GM21825 (cell line): ENCODE results near the gene CRYBG1.
"Not testable (repeated sequence)": the region's sequence is repeated elsewhere in the genome, so short reads cannot be mapped to it uniquely, and the experiment has no call there.

Experiments used
- ATAC-seq: cut with Tn5 transposase; IDR thresholded peaks from one replicate; pipeline ENCODE4 v1.9.1; 2021; ENCODE audit warnings: mild to moderate bottlenecking, moderate library complexity; ENCODE audit not compliant: unreplicated experiment

CRYBG1 gene

DNA sequence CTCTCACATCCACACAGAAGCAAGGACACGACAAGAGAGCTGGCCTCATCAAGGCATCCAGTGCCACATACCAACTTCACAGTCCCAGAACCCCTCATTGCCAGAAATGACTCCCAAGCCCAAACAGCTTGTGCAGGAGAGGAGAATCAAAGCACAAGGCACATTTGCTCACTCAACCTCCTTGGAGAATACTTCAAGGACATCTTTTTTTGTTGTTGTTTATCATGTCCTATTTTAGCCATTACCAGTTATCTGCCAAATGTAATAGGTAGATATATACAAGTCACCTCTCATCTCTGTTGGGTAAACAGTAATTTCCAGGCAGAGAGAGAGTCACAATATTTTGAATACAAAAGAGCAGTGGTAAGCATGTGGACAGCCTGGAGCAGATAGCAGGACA, 221.0 kb downstream of the CRYBG1 start:
- ATAC-seq, result no peak

DNA sequence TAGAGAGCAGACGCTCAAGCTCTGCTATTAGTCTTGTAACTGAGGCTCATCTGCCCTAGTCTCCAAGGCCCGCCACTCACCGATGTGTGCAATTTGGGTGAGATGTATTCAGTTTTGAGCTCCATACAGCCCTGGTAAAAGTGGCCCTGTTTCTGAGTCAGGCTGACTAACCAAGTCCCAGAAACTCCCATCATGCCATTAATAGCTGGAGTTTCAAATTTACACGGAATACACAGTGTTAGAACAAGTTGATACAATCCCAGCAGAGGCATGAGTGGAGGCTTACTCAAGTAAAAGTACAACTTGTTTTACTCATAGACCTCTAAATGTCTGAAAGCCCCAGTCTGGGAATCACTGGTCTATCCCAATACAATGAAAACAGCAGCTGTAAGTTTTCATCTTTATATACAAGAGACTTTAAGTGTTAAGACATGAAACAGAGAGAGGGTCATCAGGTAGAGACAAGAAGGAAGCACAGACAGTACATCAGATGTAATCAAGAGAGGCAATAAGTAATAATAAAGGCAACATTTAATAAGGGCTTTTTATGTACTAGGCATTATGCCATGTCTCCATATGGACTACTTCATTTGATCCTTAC, 226.4 kb downstream of the CRYBG1 start:
- no peak for ATAC-seq

DNA sequence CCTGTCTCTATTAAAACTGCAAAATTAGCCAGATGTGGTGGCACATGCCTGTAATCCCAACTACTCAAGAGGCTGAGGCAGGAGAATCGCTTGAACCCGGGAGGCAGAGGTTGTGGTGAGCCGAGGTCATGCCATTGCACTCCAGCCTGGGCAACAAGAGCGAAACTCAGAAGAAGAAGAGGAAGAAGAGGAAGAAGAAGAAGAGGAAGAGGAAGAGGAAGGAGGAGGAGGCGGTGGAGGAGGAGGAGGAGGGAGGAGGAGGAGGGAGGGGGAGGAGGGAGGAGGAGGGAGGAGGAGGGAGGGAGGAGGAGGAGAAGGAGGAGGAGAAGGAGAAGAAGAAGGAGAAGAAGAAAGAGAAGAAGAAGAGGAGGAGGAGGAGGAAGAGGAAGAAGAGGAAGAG, 228.4 kb downstream of the CRYBG1 start:
- not testable (repeated sequence) for ATAC-seq

DNA sequence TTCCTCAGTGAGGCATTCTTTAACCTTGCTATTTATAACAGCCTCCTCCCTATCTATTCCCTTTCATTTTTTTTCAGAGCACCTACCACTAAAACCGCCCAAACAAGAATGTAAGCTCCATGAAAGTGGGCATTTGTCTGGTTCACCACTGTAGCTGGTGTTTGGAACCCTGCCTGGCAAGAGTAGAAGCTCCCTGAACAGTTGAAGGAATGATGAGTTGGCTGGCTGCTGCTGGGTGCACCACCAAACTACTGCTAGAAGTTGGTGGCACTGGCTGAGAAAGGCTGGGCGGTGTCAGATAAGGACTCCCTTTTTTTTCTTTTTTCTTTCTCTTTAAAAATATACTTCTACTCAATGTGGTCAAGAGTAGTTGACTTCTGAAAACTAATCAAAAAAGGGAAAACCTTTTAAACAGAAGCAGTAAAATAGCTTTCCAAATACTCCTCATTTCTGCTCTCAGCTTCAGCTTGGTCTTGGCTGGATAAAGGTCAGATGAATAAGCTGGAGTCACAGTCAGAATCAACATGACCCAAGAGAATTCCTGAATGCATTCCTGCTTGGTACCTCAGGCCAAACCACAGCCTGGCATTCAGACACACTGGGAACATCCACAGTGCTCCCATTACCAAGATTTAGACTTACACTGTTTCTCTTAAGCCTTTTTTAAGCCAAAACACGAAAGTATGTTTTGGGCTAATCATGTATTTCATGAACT, 230.8 kb downstream of the CRYBG1 start:
- no peak for ATAC-seq

DNA sequence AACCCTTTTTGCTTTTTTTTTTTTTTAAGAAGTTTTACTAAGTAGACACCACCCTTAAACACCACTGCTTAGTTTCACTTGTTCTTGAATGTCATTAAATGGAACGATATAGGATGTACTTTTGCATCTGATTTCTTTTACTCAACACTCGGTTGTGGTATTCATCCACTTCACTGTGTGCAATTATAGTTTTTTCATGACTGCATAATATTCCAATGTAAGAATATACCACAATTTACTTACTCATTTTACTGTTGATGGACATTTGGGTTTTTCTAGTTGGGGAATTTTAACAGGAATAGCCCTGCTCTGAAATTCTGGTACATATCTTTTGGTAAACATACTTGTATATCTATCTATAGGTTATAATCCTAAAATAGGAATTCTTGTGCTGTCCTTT, 238.9 kb downstream of the CRYBG1 start:
- no peak for ATAC-seq

DNA sequence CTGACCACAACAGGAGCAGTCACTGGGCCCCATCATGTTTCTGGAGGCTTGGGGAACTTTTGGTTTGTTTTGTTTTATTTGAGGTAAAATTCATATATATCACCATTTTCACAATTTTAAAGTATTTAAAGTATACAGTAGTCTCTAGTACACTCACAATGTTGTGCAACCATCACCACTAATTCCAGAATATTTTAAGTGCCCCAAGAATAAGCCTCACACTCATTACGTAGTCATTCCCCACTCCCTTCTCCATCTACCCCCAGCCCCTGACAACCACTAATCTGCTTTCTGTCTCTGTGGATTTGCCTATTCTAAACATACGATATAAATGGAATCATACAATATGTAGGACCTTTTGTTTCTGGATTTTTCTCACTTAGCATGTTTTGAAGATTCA, 239.8 kb downstream of the CRYBG1 start:
- ATAC-seq, result no peak

DNA sequence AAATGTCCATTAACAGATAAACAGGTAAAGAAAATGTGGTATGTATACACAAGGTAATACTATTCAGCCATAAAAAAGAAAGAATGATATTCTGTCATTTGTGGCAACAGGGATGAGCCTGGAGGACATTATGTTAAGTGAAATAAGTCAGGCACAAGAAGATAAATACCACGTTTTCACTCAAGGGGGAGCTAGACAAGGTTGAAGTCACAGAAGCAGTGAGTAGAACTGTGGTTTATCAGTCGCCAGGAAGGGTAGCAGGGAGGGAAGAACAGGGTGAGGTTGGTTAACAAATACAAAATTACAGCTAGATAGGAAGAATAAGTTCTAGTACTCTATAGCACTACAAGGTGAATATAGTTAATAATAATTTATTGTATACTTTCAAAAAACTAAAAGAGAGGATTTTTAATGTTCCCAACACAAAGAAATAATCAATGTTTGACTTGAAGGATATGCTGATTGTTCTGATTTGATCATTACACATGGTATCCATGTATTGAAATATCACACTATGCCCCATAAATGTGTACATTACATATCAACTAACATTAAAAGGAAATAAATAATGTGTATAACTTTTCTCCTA, 247.7 kb downstream of the CRYBG1 start:
- ATAC-seq, result peak; percentile 77

DNA sequence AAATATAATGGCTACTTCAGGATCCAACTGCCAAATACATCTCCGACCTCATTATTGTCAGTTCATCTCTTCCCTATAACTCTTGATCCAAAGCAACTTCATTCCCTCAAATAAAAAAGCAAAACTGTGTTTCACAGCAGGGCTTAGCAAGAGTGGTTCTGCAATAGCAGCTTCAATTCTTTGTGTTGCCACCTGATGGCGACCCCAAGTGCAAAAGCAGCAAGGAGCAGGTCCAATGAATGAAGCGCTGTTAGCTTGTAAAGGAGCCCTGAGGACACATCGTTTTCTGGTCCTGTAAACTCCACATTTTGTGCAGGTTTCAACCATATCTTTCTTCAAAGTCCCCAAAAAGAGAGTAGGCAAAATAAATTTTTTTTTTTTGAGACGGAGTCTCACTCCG, 249.2 kb downstream of the CRYBG1 start:
- no peak for ATAC-seq

DNA sequence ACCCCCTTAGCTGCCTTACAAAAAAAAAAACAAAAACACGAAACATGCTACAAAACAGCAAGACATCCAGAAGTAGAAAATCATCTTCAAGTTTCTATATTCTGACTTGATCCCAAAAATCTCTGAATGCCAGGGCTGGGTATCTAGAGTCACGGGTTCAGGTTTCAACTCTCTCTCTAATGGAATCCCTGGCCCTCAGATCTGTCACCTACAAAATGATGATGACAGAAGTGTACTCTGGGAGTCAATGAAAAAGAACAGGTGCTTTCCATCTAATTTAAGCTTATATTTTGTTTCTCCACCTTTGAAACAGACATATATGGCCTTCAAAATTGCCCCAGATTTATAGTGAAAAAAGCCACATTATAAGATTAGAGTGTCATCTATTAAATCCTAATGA, 250.5 kb downstream of the CRYBG1 start:
- ATAC-seq, result no peak

DNA sequence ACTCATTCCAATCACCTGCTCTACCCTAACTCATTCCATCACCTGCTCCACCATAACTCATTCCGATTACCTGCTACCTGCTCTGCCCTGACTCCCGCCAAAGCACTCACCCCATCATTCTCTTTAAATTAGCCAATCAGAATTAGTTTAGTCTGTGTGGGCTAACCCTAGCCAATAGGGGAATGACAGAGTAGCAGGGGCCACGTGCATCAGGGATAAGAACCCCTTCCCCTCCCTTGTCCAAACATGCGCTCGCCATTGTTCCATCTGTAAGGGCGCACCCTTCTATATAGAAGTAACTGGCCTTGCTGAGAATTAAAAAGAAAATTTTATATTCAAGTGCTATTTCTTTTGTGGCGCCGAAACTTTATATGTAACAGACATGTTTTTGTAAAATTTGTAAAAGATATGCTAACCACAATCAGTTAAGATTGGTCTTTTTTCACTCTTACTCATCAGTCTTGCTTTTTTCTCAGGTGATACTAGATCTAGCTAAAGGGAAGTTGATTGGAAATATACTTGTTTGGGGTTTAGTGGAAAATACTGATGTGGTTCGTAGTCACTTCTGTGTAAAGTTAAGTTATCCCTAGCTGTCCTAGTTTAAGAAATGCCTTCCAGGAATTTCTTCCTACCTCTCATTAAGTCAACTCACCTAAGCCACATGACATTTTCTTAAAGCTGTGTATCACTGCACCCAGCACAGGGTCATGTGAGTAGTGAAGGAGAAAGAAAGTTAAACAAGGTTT, 252.3 kb downstream of the CRYBG1 start:
- no peak for ATAC-seq

DNA sequence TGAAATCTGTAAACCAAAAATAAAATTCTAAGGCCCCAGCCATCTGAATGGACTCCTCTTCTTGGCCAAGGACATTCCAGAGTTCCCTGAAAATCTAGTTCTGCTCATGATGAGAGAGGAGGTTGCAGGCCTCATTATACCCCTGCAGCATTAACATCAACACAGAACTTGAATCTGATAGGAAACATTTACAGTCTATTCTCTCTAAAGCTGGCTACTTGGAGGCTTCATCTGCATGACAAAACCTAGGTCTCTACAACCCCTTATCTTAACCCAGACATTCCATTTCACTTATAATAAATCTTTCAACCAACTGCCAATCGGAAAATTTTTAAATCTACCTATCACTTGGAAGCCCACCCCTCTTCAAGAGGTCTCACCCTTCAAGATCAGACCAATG, 253.1 kb downstream of the CRYBG1 start:
- ATAC-seq, result no peak

DNA sequence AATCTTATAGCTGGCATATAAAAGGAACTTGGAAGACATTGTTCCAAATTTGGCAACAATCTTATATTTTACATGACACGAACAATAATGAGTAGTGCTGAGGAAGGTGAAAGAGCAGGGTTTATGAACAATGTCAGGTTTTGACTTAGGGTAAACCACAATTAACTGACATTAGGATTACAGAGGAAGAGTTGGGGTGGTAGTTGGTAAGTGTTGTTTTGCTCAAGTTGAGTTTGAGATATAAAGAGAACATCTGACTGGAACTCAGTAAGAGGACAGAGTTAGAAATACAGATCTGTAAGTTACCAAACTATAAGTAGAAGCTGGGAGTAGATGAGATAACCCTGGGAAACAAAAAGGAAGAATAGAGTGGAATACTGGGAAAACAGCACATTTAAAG, 253.6 kb downstream of the CRYBG1 start:
- ATAC-seq, result no peak

DNA sequence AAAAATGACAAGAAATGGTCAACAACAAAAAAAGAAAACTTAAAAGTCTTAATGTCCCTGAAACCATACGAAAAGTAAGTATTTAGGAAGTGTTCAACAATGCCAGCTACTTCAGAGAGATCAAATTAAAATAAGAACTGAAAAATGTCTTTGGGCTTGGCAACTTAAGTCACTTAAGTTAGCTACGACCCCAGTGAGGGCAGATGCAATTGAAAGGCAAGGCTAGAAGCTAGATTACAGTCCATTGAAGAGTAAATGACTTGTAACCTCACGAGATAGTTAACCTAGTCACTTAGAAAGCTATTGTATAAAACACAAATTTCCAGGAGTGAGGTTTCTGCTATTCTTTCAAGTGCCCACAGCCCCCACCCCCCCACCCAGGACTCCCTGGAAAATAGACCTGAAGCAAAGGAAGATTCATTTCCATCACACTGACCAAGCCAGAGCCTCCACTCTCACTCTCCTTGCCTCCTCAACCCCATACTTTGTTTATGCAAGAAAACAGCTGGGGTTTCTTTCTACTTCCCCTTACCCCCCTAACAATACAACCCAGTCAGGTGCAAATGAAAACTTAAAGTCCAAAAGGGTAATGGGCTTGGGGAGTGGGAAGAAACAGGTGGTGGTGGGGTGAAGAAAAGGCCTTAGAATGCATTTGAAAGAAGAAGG, 254.2 kb downstream of the CRYBG1 start:
- no peak for ATAC-seq

DNA sequence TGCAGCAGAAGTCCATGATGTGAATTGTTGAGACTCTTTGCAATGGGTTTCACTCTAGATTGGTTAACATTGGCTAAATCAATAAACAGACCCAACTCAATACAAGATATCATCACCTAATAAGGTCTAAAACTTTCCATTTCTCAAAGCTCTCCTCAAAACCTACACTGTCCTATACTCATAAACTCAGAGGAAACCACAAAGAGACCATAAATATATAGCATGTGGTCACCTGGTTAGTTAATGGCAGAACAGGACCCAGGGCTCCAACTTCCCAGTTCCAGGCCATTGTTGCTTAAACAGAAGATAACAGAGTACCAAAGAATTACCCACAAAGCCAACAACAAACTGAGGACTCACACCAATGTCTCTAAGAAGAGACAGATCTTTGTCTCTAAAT, 256.8 kb downstream of the CRYBG1 start:
- ATAC-seq, result peak; percentile 71

DNA sequence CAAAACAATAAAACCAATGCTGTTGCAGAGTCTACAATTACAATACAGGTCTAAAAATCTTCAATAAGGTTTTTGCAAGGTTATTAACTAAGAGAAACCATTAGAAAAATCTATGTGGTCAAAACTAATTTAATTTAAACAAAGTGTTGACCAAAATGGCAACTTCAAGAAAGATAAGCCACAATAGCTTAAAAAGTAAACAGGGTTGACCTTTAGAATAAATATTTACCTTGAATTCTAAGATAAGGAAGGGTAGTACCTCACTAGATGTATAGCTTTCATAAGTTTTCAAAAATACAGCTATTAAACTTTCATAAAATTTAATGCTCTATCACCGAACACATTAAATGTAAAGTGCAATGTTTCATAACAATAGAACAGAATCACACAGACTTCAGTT, 257.3 kb downstream of the CRYBG1 start:
- no peak for ATAC-seq

DNA sequence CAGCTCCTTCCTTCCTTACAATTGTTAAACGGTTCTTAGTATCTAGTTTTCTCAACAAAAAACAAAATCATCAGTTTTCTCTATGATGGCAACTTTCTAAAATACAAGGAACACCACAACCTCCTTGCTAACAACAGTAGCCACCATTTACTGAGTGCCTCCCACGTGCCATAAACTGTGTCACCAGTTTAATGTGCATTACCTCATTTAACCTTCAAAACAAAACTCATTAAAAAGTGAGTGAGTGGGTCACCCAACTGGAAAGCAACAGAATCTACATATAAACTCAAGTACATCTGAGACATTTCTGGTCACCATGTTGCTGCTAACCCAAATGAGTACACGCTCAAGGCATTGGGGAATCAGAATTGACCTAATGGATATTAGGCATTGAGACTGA, 257.8 kb downstream of the CRYBG1 start:
- no peak for ATAC-seq

DNA sequence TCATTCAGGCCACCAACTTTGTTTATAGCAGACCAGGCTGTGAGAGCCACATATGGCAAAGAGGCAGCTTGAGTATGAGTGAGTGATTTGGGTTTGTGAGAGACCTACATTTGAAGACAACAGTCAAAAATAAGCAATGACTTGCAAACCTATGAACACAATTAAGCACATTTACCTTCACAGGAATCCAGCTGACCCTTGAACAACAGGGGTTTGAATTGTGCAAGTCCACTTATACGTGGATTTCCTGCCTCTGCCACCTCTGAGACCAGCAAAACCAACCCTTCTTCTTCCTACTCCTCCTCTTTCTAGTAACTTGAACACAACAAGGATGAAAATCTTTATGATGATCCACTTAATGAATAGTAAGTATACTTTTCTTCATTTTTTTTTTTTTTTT, 258.7 kb downstream of the CRYBG1 start:
- ATAC-seq, result no peak

DNA sequence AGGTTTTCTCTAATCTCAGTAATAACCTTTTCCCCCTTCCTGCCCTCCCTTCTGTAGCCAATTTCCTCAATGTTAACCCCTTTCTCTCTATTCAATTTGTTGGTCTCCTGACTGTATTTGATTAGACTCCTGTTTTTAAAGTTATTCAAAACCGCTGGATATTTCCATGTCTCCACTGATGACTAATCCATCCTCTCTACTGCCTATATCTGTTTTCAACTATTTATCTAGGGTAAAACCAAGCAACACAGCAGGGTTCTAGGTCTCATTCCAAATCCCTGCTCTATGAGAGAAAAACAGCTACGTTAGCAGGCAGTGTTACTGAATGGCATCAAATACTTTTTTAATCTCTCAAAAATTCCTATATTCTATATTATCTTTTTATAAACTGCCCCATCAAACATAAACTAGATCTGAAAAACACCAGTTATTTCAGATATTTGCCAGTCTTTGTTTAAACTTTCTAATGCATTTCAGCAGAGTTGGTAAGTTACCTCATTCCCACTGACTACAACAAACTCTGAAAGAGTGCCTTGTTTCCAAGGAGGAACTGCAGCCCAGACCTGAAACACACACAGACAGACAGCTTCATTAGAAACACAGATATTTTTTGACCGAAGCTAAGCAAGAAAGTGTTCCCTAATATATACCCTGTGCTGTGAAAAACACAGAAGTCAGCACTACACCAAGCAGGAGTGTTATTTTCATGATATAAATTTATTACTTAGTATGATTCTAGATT, 260.6 kb downstream of the CRYBG1 start:
- ATAC-seq, result no peak
